ENCODE data around the gene CDO1.
A peak's percentile ranks its signal among the peaks of the same experiment; 100 is the strongest.

CDO1 gene

GRCh38 chr5:115842089-115842935 is 25.9 kb upstream of the CDO1 start:
- TF ChIP-seq EP300 (IDR thresholded peaks at IDR 0.05; ENCODE audit: borderline replicate concordance): 0 out of 2 replicates have a peak, but pooled peaks have one; percentile 25
- 0 out of 2 replicates have a peak, but pooled peaks have one; percentile 8 for TF ChIP-seq TAF1 (IDR thresholded peaks at IDR 0.05; ENCODE audit: low read depth)
- TF ChIP-seq FOXM1 (IDR thresholded peaks at IDR 0.05; ENCODE audit: borderline replicate concordance, low read depth): no peak
- TF ChIP-seq ZBTB7A (IDR thresholded peaks at IDR 0.05; ENCODE audit: low read depth): peak; percentile 91; the same call in 1 of the 2 replicates
- no peak for TF ChIP-seq CREB1 (IDR thresholded peaks at IDR 0.05; ENCODE audit: low read depth)

DNA sequence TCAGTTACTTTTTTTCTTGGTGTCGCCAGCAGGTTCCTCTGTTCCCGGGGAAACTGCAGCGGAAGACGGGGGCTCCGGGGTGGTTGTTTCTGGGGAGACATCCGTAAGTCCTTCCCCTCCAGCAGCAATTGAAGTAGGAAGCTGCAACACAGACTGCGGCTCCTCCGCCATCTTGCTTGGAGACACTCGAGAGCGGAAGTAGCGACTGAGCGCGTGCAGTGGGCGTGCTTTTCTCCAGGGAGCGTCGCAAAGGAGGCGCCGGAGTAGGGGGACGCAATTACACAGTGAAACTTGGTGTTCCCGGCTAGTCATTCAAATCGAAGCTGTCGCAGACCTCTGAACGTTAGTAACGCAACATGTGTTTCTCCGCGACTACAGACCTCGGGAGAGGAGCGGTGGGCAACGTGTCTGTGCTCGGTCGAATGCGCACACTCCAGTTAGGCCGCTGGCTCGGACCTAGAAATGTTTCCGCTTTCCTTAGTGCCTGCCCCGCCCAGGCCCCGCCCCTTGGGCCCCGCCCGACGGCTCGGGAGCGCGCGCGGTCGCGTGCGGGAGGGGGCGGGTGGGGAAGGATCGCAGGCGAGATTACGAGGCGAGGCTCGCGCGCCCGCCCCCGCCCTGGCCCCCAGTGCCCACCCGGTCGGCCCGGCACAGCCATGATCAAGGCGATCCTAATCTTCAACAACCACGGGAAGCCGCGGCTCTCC is 25.1 kb upstream of the CDO1 start, which contains the start of the genes AP3S1 and ATG12:
AP3S1 (plus strand) TSS at position 554 of the 707 bp plus-strand sequence; CDS start at position 657, 103 bp downstream.
ATG12 (minus strand) TSS at position 184 of the 707 bp plus-strand sequence; CDS start at position 171, 13 bp downstream.
- TF ChIP-seq EGR1 (IDR thresholded peaks at IDR 0.05): peak; percentile 87
- TF ChIP-seq CREB1 (IDR thresholded peaks at IDR 0.05; ENCODE audit: low read depth): peak; percentile 27; the same call in 1 of the 2 replicates
- peak; percentile 16; the same call in 1 of the 2 replicates for TF ChIP-seq TEAD4 (IDR thresholded peaks at IDR 0.05)
- TF ChIP-seq TAF1 (IDR thresholded peaks at IDR 0.05; ENCODE audit: low read depth): peak; percentile 99
- no peak for TF ChIP-seq FOXM1 (IDR thresholded peaks at IDR 0.05; ENCODE audit: borderline replicate concordance, low read depth)
- TF ChIP-seq USF1 (IDR thresholded peaks at IDR 0.05): peak; percentile 50
- TF ChIP-seq CEBPB (IDR thresholded peaks at IDR 0.05): no peak; the same call in 1 of the 2 replicates
- TF ChIP-seq, protein P1, sequence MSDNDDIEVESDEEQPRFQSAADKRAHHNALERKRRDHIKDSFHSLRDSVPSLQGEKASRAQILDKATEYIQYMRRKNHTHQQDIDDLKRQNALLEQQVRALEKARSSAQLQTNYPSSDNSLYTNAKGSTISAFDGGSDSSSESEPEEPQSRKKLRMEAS (IDR thresholded peaks at IDR 0.05): peak; percentile 92
- TF ChIP-seq YY1 (IDR thresholded peaks at IDR 0.05; ENCODE audit: low read depth): peak; percentile 96

DNA sequence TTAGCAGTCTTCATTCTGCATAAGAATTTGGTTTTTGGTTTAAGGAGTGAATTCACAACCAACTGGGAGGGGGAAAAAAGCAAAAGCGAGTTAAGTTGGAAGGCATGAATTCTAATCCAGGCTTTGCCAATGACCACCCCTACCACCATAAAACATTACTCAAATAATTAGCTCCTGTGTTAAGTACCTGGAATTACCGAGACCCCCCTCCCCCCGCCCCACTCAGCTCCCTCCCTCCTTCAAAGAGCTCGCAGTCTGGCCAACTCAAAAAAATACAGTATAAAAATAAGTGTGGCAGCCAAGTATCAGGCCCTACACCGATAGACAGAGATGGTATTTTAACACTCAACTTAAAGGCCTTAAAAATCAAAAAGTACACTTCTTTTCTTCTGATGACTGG is 24.4 kb upstream of the CDO1 start:
- TF ChIP-seq EGR1 (IDR thresholded peaks at IDR 0.05) (no peak), TEAD4 (IDR thresholded peaks at IDR 0.05) (no peak), YY1 (IDR thresholded peaks at IDR 0.05; ENCODE audit: low read depth) (no peak), CREB1 (IDR thresholded peaks at IDR 0.05; ENCODE audit: low read depth) (no peak), TCF12 (IDR thresholded peaks at IDR 0.05; ENCODE audit: low read depth) (no peak), FOXM1 (IDR thresholded peaks at IDR 0.05; ENCODE audit: borderline replicate concordance, low read depth) (no peak), CEBPB (IDR thresholded peaks at IDR 0.05) (no peak)
- TF ChIP-seq, protein P1 (IDR thresholded peaks at IDR 0.05): no peak

DNA sequence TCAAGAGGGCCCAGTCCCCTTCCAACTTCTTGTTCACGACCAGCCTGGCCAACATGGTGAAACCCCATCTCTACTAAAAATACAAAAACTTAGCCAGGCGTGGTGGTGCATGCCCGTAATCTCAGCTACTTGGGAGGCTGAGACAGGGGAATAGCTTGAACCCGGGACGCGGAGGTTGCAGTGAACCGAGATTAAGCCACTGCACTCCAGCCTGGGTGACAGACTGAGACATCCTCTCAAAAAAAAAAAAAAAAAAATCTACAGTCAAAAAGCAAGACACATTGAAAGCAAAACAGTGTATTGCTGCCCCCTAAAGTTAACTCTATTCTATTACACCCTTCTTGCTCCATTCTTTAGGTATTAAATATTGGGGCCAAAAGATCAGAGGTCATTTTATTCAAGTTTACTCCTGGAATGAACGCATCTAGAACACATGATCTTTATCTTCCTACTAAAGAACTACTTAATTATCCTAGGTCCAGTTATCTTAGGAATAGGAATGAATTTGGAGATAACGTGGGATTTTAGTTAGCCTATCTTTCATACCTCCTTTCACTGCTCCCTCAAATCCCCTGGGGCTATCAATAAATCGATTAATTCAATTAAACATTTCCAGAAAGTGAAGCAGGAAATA is 22.5 kb upstream of the CDO1 start:
- TF ChIP-seq ZBTB7A (IDR thresholded peaks at IDR 0.05; ENCODE audit: low read depth) (no peak), RAD21 (IDR thresholded peaks at IDR 0.05; ENCODE audit: low read depth) (peak; percentile 41)

DNA sequence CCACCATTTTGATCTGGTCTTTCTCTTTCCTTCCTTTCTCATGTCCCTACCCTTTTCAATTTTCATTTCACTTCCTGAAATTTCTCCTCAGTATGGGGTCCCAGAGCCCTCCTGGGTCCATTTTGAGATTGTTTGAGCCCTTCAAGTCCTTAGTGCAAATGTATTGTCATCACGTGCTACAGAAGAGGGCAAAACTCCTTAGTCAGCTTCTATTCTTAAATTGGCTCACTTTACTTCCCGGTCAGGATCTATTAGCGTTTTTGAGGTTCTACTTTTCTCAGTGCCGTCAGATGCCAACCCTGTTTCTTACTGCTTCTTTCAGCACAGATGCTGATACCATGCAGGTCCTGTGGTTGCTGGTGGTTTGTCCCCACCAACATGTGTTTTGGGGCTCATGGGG is 19.0 kb upstream of the CDO1 start:
- TF ChIP-seq TCF12 (IDR thresholded peaks at IDR 0.05; ENCODE audit: low read depth) (no peak), USF1 (IDR thresholded peaks at IDR 0.05) (no peak), TEAD4 (IDR thresholded peaks at IDR 0.05) (no peak), FOXM1 (IDR thresholded peaks at IDR 0.05; ENCODE audit: borderline replicate concordance, low read depth) (no peak), YY1 (IDR thresholded peaks at IDR 0.05; ENCODE audit: low read depth) (no peak), CREB1 (IDR thresholded peaks at IDR 0.05; ENCODE audit: low read depth) (no peak)

GRCh38 chr5:115831163-115831768 is 14.8 kb upstream of the CDO1 start:
- TF ChIP-seq RAD21 (IDR thresholded peaks at IDR 0.05; ENCODE audit: low read depth): peak; percentile 55
- no peak for TF ChIP-seq FOXM1 (IDR thresholded peaks at IDR 0.05; ENCODE audit: borderline replicate concordance, low read depth)

DNA sequence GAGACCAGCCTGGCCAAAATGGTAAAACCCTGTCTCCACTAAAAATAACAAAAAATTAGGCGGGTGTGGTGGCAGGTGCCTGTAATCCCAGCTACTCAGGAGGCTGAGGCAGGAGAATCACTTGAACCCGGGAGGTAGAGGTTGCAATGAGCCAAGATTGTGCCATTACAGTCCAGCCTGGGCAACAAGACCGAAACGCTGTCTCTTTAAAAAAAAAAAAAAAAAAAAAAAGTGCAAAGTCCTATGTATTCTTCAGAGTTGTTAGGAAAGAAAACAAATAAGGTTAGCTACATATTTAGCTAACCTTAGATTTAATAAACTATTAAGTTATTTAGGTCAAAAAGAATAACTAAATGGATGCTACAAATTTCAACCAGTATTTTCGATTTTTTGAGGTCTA is 13.5 kb upstream of the CDO1 start:
- TF ChIP-seq TEAD4 (IDR thresholded peaks at IDR 0.05) (no peak), NFIC (IDR thresholded peaks at IDR 0.05) (no peak)

DNA sequence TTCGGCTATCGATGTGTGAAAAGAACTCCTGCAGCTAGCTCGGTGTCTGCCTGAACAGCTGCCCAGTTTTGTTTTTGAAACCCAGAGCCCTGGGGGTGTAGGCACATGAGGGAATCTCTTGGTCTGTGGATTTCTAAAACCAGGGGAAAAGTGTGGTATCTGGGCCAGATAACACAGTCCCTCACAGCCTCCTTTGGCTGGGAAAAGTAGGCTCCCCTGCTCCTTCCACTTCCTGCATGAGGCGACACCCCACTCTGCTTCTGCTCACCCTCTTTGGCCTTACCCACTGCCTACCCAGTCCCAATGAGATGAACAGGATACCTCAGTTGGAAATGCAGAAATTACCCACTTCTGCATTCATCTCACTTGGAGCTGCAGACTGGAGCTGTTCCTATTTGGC is 9.5 kb upstream of the CDO1 start:
- TF ChIP-seq RAD21 (IDR thresholded peaks at IDR 0.05; ENCODE audit: low read depth) (no peak), USF1 (IDR thresholded peaks at IDR 0.05) (no peak), EGR1 (IDR thresholded peaks at IDR 0.05) (no peak), YY1 (IDR thresholded peaks at IDR 0.05; ENCODE audit: low read depth) (no peak), FOXM1 (IDR thresholded peaks at IDR 0.05; ENCODE audit: borderline replicate concordance, low read depth) (no peak), TEAD4 (IDR thresholded peaks at IDR 0.05) (no peak), TAF1 (IDR thresholded peaks at IDR 0.05; ENCODE audit: low read depth) (no peak), TCF12 (IDR thresholded peaks at IDR 0.05; ENCODE audit: low read depth) (no peak)
- TF ChIP-seq, protein P2, sequence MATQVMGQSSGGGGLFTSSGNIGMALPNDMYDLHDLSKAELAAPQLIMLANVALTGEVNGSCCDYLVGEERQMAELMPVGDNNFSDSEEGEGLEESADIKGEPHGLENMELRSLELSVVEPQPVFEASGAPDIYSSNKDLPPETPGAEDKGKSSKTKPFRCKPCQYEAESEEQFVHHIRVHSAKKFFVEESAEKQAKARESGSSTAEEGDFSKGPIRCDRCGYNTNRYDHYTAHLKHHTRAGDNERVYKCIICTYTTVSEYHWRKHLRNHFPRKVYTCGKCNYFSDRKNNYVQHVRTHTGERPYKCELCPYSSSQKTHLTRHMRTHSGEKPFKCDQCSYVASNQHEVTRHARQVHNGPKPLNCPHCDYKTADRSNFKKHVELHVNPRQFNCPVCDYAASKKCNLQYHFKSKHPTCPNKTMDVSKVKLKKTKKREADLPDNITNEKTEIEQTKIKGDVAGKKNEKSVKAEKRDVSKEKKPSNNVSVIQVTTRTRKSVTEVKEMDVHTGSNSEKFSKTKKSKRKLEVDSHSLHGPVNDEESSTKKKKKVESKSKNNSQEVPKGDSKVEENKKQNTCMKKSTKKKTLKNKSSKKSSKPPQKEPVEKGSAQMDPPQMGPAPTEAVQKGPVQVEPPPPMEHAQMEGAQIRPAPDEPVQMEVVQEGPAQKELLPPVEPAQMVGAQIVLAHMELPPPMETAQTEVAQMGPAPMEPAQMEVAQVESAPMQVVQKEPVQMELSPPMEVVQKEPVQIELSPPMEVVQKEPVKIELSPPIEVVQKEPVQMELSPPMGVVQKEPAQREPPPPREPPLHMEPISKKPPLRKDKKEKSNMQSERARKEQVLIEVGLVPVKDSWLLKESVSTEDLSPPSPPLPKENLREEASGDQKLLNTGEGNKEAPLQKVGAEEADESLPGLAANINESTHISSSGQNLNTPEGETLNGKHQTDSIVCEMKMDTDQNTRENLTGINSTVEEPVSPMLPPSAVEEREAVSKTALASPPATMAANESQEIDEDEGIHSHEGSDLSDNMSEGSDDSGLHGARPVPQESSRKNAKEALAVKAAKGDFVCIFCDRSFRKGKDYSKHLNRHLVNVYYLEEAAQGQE (IDR thresholded peaks at IDR 0.05; ENCODE audit: low read depth): no peak

All from Ishikawa (cell line).